Esophagus muscularis mucosa (tissue), 4 donors: ENCODE data around the gene SLC12A7. TPM values are rescaled to one million over a fixed set of nuclear protein-coding genes. Genes with fewer than 3 reads are reported as not detected.

Source experiments
- DNase-seq: peaks from one replicate; pipeline ENCODE4 v3.0.0-alpha.2; 2017; ENCODE audit errors: extremely low spot score
- H3K27ac ChIP-seq, 4 donors: fragments of 200-600 bp; sonication (generic); replicated peaks in 1 of 4; 1 replicate in 3 of 4; 2 replicates in 1 of 4; pipeline ENCODE4 v1.5.1; 2016 to 2019; ENCODE audit warnings: mild to moderate bottlenecking in 1 of 4
- H3K27me3 ChIP-seq, 4 donors: fragments of 200-600 bp; sonication (generic); one replicate each; pipeline versions ENCODE4 v1.5.1 to v1.6.0; 2016 to 2019
- H3K36me3 ChIP-seq, 4 donors: fragments of 200-600 bp; sonication (generic); one replicate each; pipeline ENCODE4 v1.5.1; 2016 to 2019
- H3K4me1 ChIP-seq, 4 donors: fragments of 200-600 bp; sonication (generic); one replicate each; pipeline ENCODE4 v1.5.1; 2016 to 2019
- H3K4me3 ChIP-seq, 4 donors: fragments of 200-600 bp; sonication (generic); 1 replicate in 2 of 4; 2 replicates in 2 of 4; pipeline ENCODE4 v1.5.1; 2016 to 2019; ENCODE audit warnings: mild to moderate bottlenecking in 4 of 4, moderate library complexity in 1 of 4
- H3K9me3 ChIP-seq, 4 donors: fragments of 200-600 bp; sonication (generic); 1 replicate in 3 of 4; 2 replicates in 1 of 4; pipeline ENCODE4 v1.5.1; 2016 to 2019
- EP300 ChIP-seq: sonication (generic); formaldehyde crosslinking; IDR thresholded peaks from one replicate; pipeline ENCODE4 v1.6.1; 2017; ENCODE audit warnings: antibody characterized with exemption
- POLR2A ChIP-seq: fragments of 450-650 bp; IDR thresholded peaks from one replicate; pipeline ENCODE4 v1.6.1; 2017; ENCODE audit warnings: antibody characterized with exemption, moderate library complexity, mild to moderate bottlenecking, low read depth
- POLR2AphosphoS5 ChIP-seq, 2 donors: sonication (generic); formaldehyde crosslinking; IDR thresholded peaks; one replicate each; pipeline ENCODE4 v1.6.1; 2017; ENCODE audit warnings: antibody characterized with exemption in 2 of 2
- WGBS: methylation state at CpG from one replicate; pipeline ENCODE4 v1.1.5; 2018; 5-methylcytosine and 5-hydroxymethylcytosine counted together
- intact Hi-C: fragments of 100-400 bp; cut with DNase I; formaldehyde crosslinking; loops from one replicate; pipeline ENCODE4 v1.15.1; 2023
- total RNA-seq, 4 donors: library from RNA; depleted of rRNA; stranded (reverse); fragments of >200 nt; gene quantifications; one replicate each; pipeline versions ENCODE4 v1.1.0 to v1.2.1, GENCODE V29; 2016
- TF ChIP-seq, protein P1 (sequence below), 3 experiments: fragments of 200-600 bp in 2 of 3; fragments of 450-650 bp in 1 of 3; sonication (generic) in 2 of 3; IDR thresholded peaks; one replicate each; pipeline ENCODE4 v1.5.1; 2017 to 2019; ENCODE audit warnings: antibody characterized with exemption in 3 of 3, mild to moderate bottlenecking in 2 of 3, moderate library complexity in 1 of 3

Gene SLC12A7
- total RNA-seq, 4 donors from 2014 or later, result 21.6 to 35.8 (median 25.4) TPM

DNA sequence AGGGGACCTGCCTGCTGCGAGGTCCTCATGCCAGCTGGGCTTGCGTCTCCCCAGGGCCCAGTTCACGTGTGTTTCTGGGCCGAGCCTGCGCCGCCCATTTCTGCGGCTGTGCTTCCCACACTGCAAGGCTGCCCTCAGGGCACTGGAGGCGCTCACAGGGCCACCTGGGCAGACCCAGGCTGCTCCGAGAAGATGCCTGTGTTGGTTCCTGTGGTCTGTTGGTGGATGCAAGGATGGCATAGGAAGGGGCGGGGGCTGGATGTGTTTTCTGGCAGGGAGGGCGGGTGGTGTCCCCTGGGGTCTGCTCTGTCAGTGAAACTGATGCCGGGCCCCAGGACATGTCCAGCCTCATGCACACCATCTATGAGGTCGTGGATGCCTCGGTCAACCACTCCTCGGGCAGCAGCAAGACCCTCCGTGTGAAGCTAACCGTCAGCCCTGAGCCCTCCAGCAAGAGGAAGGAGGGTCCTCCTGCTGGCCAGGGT is 77.4 kb downstream of the SLC12A7 start:
- H3K9me3 ChIP-seq, result no peaks in the 10 kb centered on the region
- peaks cover 0 to 34% (median 2%) of the 10 kb centered on the region in 4 donors for H3K27me3 ChIP-seq
- H3K36me3 ChIP-seq, result peaks cover 0 to 7% (median 2%) of the 10 kb centered on the region in 4 donors
- no peak for DNase-seq
- 96% methylated on average over 17 of the region's 17 CpGs for WGBS
- TF ChIP-seq, protein P1, sequence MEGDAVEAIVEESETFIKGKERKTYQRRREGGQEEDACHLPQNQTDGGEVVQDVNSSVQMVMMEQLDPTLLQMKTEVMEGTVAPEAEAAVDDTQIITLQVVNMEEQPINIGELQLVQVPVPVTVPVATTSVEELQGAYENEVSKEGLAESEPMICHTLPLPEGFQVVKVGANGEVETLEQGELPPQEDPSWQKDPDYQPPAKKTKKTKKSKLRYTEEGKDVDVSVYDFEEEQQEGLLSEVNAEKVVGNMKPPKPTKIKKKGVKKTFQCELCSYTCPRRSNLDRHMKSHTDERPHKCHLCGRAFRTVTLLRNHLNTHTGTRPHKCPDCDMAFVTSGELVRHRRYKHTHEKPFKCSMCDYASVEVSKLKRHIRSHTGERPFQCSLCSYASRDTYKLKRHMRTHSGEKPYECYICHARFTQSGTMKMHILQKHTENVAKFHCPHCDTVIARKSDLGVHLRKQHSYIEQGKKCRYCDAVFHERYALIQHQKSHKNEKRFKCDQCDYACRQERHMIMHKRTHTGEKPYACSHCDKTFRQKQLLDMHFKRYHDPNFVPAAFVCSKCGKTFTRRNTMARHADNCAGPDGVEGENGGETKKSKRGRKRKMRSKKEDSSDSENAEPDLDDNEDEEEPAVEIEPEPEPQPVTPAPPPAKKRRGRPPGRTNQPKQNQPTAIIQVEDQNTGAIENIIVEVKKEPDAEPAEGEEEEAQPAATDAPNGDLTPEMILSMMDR (IDR thresholded peaks at IDR 0.05), result no peak
- TF ChIP-seq EP300, result no peak
- no peak for TF ChIP-seq POLR2A
- TF ChIP-seq POLR2AphosphoS5 (IDR thresholded peaks at IDR 0.05), result no peak
- no peak overlapping the region for H3K4me3 ChIP-seq
- no peaks in the 10 kb centered on the region for H3K4me1 ChIP-seq
- intact Hi-C loops, result no loop called here
- no peak overlapping the region for H3K27ac ChIP-seq

DNA sequence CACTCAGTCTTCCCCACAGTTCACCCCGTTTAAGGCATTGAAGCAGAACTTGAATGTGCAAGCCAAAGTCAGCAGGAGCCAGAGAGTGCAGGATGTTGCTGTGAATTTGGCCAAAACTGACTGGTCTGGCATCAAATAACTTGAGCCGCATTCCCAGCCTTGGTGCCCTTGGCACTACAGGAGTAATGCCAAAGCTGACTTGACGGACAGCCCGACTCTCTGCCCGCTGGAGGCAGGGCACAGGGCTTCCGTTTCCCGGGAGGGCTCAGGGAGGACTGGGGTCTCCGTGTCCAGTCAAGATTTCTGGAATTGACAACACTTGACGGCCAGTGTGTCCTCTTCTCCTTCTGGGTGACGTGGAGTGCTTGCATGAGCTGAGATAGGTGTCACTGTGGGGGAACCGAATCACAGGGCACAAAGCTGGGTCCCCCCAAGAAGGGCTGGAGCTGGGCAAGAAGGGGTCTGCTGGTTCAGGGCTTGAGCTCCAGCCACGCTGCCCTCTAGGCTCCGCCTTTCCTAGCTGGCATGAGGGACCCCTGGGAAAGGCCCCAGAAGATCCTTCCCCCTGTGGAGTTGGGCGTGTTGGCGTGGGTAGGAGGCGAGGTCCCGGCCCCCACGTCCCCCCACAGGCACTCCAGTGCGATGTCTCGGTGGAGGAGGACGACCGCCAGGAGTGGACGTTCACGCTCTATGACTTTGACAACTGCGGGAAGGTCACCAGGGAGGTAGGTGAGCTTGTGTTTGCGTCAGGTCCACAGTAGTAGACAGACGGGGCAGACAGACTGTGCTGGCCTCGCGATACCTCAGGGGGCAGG is 78.0 kb downstream of the SLC12A7 start:
- intact Hi-C loops, result no loop called here
- TF ChIP-seq, protein P1 (IDR thresholded peaks at IDR 0.05), result no peak
- TF ChIP-seq POLR2A, result no peak
- no peak for TF ChIP-seq EP300
- TF ChIP-seq POLR2AphosphoS5 (IDR thresholded peaks at IDR 0.05), result no peak
- Histone ChIP-seq H3K36me3 (peaks cover 0 to 7% (median 2%) of the 10 kb centered on the region in 4 donors), H3K4me1 (no peaks in the 10 kb centered on the region), H3K27me3 (peaks cover 0 to 36% (median 2%) of the 10 kb centered on the region in 4 donors), H3K4me3 (no peak overlapping the region), H3K27ac (no peak overlapping the region), H3K9me3 (no peaks in the 10 kb centered on the region)
- DNase-seq, result no peak
- 96% methylated on average over 19 of the region's 29 CpGs for WGBS

DNA sequence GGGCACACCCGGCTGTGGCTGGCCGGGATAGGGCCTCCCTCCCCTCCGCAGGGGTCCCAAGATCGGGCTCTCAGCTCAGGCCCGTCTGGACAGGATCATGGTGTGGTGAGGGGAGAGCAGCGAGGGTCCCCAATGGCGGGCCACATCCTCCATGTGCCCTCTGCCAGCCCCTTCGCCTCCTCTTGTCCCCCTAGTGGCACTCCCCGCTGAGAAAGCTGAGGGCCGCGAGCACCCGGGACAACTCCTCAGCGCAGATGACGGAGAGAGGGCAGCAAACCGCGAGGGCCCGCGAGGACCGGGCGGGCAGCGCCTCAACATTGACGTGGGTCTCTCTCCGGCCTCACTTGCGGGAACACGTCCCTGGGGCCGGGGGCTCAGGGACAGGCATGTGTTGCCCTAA is 78.7 kb downstream of the SLC12A7 start:
- no peak for DNase-seq
- TF ChIP-seq POLR2A (no peak), EP300 (no peak), POLR2AphosphoS5 (IDR thresholded peaks at IDR 0.05) (no peak)
- TF ChIP-seq, protein P1 (IDR thresholded peaks at IDR 0.05), result no peak
- no peaks in the 10 kb centered on the region for H3K9me3 ChIP-seq
- no peak overlapping the region for H3K4me3 ChIP-seq
- H3K4me1 ChIP-seq, result no peaks in the 10 kb centered on the region
- intact Hi-C loops, result no loop called here
- no peak overlapping the region for H3K27ac ChIP-seq
- 86% methylated on average over 14 of the region's 26 CpGs for WGBS
- H3K36me3 ChIP-seq, result peaks cover 0 to 4% (median 1%) of the 10 kb centered on the region in 4 donors
- H3K27me3 ChIP-seq, result peaks cover 0 to 43% (median 2%) of the 10 kb centered on the region in 4 donors

DNA sequence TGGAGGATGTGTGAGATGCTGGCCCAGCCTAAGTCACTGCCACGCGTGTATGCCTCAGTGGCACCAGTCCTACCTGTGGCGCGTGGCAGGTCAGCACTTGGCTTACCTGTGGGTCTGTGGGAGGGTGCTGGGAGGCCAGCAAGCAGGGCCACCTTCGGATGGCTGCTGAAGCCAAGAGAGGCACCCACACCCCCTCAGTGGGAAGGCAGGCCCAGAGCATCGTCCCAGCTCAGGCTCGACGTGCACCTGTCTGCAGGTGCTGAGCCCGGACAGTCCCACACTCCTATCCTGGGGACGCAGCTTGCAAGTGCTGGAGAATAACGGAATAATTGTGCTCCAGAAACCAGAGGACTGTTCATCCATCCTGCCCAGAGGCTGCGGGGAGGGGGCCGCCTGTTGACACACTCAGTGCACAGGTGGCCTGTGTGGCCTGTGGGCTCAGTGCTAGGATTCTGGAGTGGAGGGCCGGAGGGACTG is 79.3 kb downstream of the SLC12A7 start:
- H3K36me3 ChIP-seq, result no peaks in the 10 kb centered on the region
- DNase-seq, result no peak
- TF ChIP-seq EP300 (no peak), POLR2AphosphoS5 (IDR thresholded peaks at IDR 0.05) (no peak), POLR2A (no peak)
- TF ChIP-seq, protein P1 (IDR thresholded peaks at IDR 0.05), result no peak

More for the DNA sequence above, 79.3 kb downstream of the SLC12A7 start:
- intact Hi-C loops, result no loop called here
- WGBS, result 89% methylated on average over 10 of the region's 14 CpGs
- H3K27me3 ChIP-seq, result peaks cover 0 to 48% (median 2%) of the 10 kb centered on the region in 4 donors
- H3K4me1 ChIP-seq, result no peaks in the 10 kb centered on the region
- no peaks in the 10 kb centered on the region for H3K9me3 ChIP-seq
- H3K4me3 ChIP-seq, result no peak overlapping the region
- no peak overlapping the region for H3K27ac ChIP-seq
